Liver (tissue), 9 donors: ENCODE measurements around the gene MYH14. TPM values are rescaled to one million over a fixed set of nuclear protein-coding genes. Genes with fewer than 3 reads are reported as not detected.

Source experiments
- DNase-seq: peaks from one replicate; pipeline ENCODE4 v3.0.0-alpha.2; 2017; ENCODE audit warnings: low spot score
- H3K27ac ChIP-seq, 2 donors: one replicate each; pipeline ENCODE4 v1.7.0; 2013; ENCODE audit warnings: inconsistent platforms in 2 of 2, low read length in 2 of 2, control low read depth in 1 of 2, low read depth in 1 of 2, mild to moderate bottlenecking in 1 of 2
- H3K27me3 ChIP-seq, 4 donors: one replicate each; pipeline versions ENCODE4 v1.6.1 to v1.7.0; 2013; ENCODE audit warnings: low read length in 3 of 4, inconsistent platforms in 1 of 4, mild to moderate bottlenecking in 1 of 4, moderate library complexity in 1 of 4; ENCODE audit not compliant: control insufficient read depth in 4 of 4, insufficient read depth in 4 of 4
- H3K36me3 ChIP-seq, 4 donors: one replicate each; pipeline versions ENCODE4 v1.6.1 to v1.7.0; 2013; ENCODE audit warnings: low read length in 3 of 4, mild to moderate bottlenecking in 3 of 4, low read depth in 1 of 4, moderate library complexity in 1 of 4; ENCODE audit not compliant: control insufficient read depth in 4 of 4, insufficient read depth in 3 of 4
- H3K4me1 ChIP-seq, 4 donors: one replicate each; pipeline versions ENCODE4 v1.6.1 to v1.7.0; 2013; ENCODE audit warnings: low read length in 3 of 4, mild to moderate bottlenecking in 3 of 4, moderate library complexity in 1 of 4; ENCODE audit not compliant: control insufficient read depth in 4 of 4, insufficient read depth in 4 of 4
- H3K4me3 ChIP-seq, 3 donors: one replicate each; pipeline versions ENCODE4 v1.6.1 to v1.7.0; 2013; ENCODE audit warnings: low read length in 3 of 3, control low read depth in 1 of 3, low read depth in 1 of 3, mild to moderate bottlenecking in 1 of 3
- H3K9ac ChIP-seq, 2 donors: one replicate each; pipeline ENCODE4 v1.7.0; 2013; ENCODE audit warnings: low read length in 2 of 2, mild to moderate bottlenecking in 2 of 2, moderate library complexity in 2 of 2, control low read depth in 1 of 2, low read depth in 1 of 2
- H3K9me3 ChIP-seq, 4 donors: one replicate each; pipeline versions ENCODE4 v1.6.1 to v1.7.0; 2013; ENCODE audit warnings: low read length in 3 of 4; ENCODE audit not compliant: control insufficient read depth in 4 of 4
- EGR1 ChIP-seq, 2 donors: IDR thresholded peaks; 2 replicates each; pipeline ENCODE4 v1.6.1; 2016 to 2018; ENCODE audit warnings: antibody characterized with exemption in 2 of 2, low read depth in 2 of 2
- FOXA1 ChIP-seq: IDR thresholded peaks from 2 replicates; pipeline ENCODE4 v1.6.1; 2016; ENCODE audit warnings: antibody characterized with exemption
- GABPA ChIP-seq, 2 donors: IDR thresholded peaks in 1 of 2; conservative IDR thresholded peaks in 1 of 2; 2 replicates each; pipeline ENCODE4 v1.6.1; 2016; ENCODE audit warnings: antibody characterized with exemption in 2 of 2, mild to moderate bottlenecking in 1 of 2, moderate library complexity in 1 of 2
- HNF4A ChIP-seq, 2 donors: conservative IDR thresholded peaks; 2 replicates each; pipeline ENCODE4 v1.6.1; 2016; ENCODE audit warnings: antibody characterized with exemption in 2 of 2, mild to moderate bottlenecking in 2 of 2
- HNF4G ChIP-seq: IDR thresholded peaks from 2 replicates; pipeline ENCODE4 v1.6.1; 2016; ENCODE audit warnings: antibody characterized with exemption
- JUND ChIP-seq, 2 donors: IDR thresholded peaks; 2 replicates each; pipeline ENCODE4 v1.6.1; 2016; ENCODE audit warnings: antibody characterized with exemption in 2 of 2
- NR2F2 ChIP-seq: IDR thresholded peaks from 2 replicates; pipeline ENCODE4 v1.6.1; 2016; ENCODE audit warnings: antibody characterized with exemption
- RAD21 ChIP-seq, 2 donors: IDR thresholded peaks; 2 replicates each; pipeline ENCODE4 v1.6.1; 2016; ENCODE audit warnings: antibody characterized with exemption in 2 of 2, mild to moderate bottlenecking in 2 of 2
- RXRA ChIP-seq, 2 donors: IDR thresholded peaks; 2 replicates each; pipeline ENCODE4 v1.6.1; 2017 to 2018; ENCODE audit warnings: antibody characterized with exemption in 2 of 2, mild to moderate bottlenecking in 1 of 2
- TAF1 ChIP-seq: conservative IDR thresholded peaks from 2 replicates; pipeline ENCODE4 v1.6.1; 2016; ENCODE audit warnings: antibody characterized with exemption, mild to moderate bottlenecking
- YY1 ChIP-seq: IDR thresholded peaks from 2 replicates; pipeline ENCODE4 v1.6.1; 2016; ENCODE audit warnings: antibody characterized with exemption, mild to moderate bottlenecking
- WGBS: extraction: QIAGEN DNeasy Blood & Tissue Kit; methylation state at CpG from one replicate; pipeline ENCODE4 v1.1.7; 2013; 5-methylcytosine and 5-hydroxymethylcytosine counted together
- polyA plus RNA-seq, 2 donors: library from polyadenylated mRNA; stranded (reverse) in 1 of 2; unstranded in 1 of 2; fragments of 200-250 nt in 1 of 2; fragments of >200 nt in 1 of 2; fragmentation: Nextera tagmentation in 1 of 2; extraction: Ambion mirVana in 1 of 2; gene quantifications; one replicate each; pipeline versions ENCODE4 v1.2.1 to v1.2.3, GENCODE V29; 2013 to 2015
- total RNA-seq, 2 donors: library from RNA; depleted of rRNA; stranded (reverse); fragments of >200 nt; gene quantifications; one replicate each; pipeline ENCODE4 v1.2.3, GENCODE V29; 2014
- TF ChIP-seq, protein P1 (sequence below): fragments of 150-350 bp; IDR thresholded peaks from 2 replicates; pipeline ENCODE4 v1.5.1; 2017; ENCODE audit warnings: improper control_type of control experiment, low read depth, low read length; ENCODE audit not compliant: missing input control
- TF ChIP-seq, protein P2 (sequence below): IDR thresholded peaks from 2 replicates; pipeline ENCODE4 v1.6.1; 2016; ENCODE audit warnings: antibody characterized with exemption
- TF ChIP-seq, protein P3 (sequence below): IDR thresholded peaks from 2 replicates; pipeline ENCODE4 v1.6.1; 2016; ENCODE audit warnings: antibody characterized with exemption
- donor health status: healthy.
- donor health status: healthy.
- donor health status: healthy.
- donor health status: healthy.
- donor health status: healthy.

The MYH14 gene
- total and polyA plus RNA-seq, 4 donors = 12.4 to 37.5 (median 25.5) TPM

GRCh38 chr19:50321831-50322230 is 118.4 kb downstream of the MYH14 start:
- peaks cover 9 to 16% (median 12%) of the 10 kb centered on the region in 4 donors for H3K4me1 ChIP-seq
- no peaks in the 10 kb centered on the region for H3K27me3 ChIP-seq
- H3K4me3 ChIP-seq = no peak overlapping the region
- H3K9me3 ChIP-seq = no peaks in the 10 kb centered on the region
- H3K36me3 ChIP-seq = peaks cover 0 to 7% (median 1%) of the 10 kb centered on the region in 4 donors
- WGBS = 92% methylated on average over 4 of the region's 4 CpGs
- no peak overlapping the region for H3K27ac ChIP-seq
- DNase-seq = no peak
- no peak overlapping the region for H3K9ac ChIP-seq
- TF ChIP-seq, protein P1, sequence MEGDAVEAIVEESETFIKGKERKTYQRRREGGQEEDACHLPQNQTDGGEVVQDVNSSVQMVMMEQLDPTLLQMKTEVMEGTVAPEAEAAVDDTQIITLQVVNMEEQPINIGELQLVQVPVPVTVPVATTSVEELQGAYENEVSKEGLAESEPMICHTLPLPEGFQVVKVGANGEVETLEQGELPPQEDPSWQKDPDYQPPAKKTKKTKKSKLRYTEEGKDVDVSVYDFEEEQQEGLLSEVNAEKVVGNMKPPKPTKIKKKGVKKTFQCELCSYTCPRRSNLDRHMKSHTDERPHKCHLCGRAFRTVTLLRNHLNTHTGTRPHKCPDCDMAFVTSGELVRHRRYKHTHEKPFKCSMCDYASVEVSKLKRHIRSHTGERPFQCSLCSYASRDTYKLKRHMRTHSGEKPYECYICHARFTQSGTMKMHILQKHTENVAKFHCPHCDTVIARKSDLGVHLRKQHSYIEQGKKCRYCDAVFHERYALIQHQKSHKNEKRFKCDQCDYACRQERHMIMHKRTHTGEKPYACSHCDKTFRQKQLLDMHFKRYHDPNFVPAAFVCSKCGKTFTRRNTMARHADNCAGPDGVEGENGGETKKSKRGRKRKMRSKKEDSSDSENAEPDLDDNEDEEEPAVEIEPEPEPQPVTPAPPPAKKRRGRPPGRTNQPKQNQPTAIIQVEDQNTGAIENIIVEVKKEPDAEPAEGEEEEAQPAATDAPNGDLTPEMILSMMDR = no peak
- no peak for TF ChIP-seq GABPA (IDR thresholded peaks at IDR 0.05 in 1 of 2, conservative IDR thresholded peaks at IDR 0.05 in 1 of 2)
- TF ChIP-seq EGR1 (IDR thresholded peaks at IDR 0.05; ENCODE audit: low read depth in 2 of 2) = no peak
- no peak for TF ChIP-seq NR2F2
- TF ChIP-seq JUND (IDR thresholded peaks at IDR 0.05) = no peak
- TF ChIP-seq HNF4G = no peak
- TF ChIP-seq TAF1 = no peak
- TF ChIP-seq, protein P2, sequence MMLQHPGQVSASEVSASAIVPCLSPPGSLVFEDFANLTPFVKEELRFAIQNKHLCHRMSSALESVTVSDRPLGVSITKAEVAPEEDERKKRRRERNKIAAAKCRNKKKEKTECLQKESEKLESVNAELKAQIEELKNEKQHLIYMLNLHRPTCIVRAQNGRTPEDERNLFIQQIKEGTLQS = no peak
- no peak for TF ChIP-seq RXRA (IDR thresholded peaks at IDR 0.05)
- no peak for TF ChIP-seq RAD21 (IDR thresholded peaks at IDR 0.05)
- TF ChIP-seq YY1 = no peak
- TF ChIP-seq HNF4A (conservative IDR thresholded peaks at IDR 0.05) = no peak

- Histone ChIP-seq H3K27me3 (peaks cover 0 to 3% (median 0%) of the 10 kb centered on the region in 4 donors), H3K36me3 (peaks cover 0 to 7% (median 1%) of the 10 kb centered on the region in 4 donors), H3K4me1 (peaks cover 9 to 19% (median 14%) of the 10 kb centered on the region in 4 donors), H3K9me3 (no peaks in the 10 kb centered on the region), H3K27ac (no peak overlapping the region), H3K4me3 (no peak overlapping the region), H3K9ac (no peak overlapping the region)
- 90% methylated on average over 12 of the region's 12 CpGs for WGBS
- no peak for DNase-seq
- TF ChIP-seq GABPA (IDR thresholded peaks at IDR 0.05 in 1 of 2, conservative IDR thresholded peaks at IDR 0.05 in 1 of 2) (no peak), EGR1 (IDR thresholded peaks at IDR 0.05; ENCODE audit: low read depth in 2 of 2) (no peak), HNF4A (conservative IDR thresholded peaks at IDR 0.05) (no peak), NR2F2 (no peak), RXRA (IDR thresholded peaks at IDR 0.05) (no peak), YY1 (no peak), FOXA1 (no peak), RAD21 (IDR thresholded peaks at IDR 0.05) (no peak)
- TF ChIP-seq, protein P2 = no peak
- TF ChIP-seq, protein P1 = no peak
- TF ChIP-seq, protein P3, sequence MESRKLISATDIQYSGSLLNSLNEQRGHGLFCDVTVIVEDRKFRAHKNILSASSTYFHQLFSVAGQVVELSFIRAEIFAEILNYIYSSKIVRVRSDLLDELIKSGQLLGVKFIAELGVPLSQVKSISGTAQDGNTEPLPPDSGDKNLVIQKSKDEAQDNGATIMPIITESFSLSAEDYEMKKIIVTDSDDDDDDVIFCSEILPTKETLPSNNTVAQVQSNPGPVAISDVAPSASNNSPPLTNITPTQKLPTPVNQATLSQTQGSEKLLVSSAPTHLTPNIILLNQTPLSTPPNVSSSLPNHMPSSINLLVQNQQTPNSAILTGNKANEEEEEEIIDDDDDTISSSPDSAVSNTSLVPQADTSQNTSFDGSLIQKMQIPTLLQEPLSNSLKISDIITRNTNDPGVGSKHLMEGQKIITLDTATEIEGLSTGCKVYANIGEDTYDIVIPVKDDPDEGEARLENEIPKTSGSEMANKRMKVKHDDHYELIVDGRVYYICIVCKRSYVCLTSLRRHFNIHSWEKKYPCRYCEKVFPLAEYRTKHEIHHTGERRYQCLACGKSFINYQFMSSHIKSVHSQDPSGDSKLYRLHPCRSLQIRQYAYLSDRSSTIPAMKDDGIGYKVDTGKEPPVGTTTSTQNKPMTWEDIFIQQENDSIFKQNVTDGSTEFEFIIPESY = no peak
Observed at GRCh38 chr19:50322234-50322633, 118.8 kb downstream of the MYH14 start.
